GM23338 (cell line): Measurements from ENCODE around the gene SLC29A4. TPM values are rescaled to one million over a fixed set of nuclear protein-coding genes. Genes with fewer than 3 reads are reported as not detected.
"Not testable (repeated sequence)": the region's sequence is repeated elsewhere in the genome, so short reads cannot be mapped to it uniquely, and the experiment has no call there.

Experiments
- ATAC-seq: fragments of 200-7000 bp; cut with Tn5 transposase; 3 replicates; pipeline ENCODE4 v1.9.1; 2020
- DNase-seq: peaks from one replicate; pipeline ENCODE4 v3.0.0-alpha.2; 2015; ENCODE audit warnings: low spot score
- H2AFZ ChIP-seq: fragments of 200-600 bp; sonication (generic); 2 replicates; pipeline ENCODE4 v1.8.0; 2016; ENCODE audit warnings: antibody characterized with exemption, mild to moderate bottlenecking, moderate library complexity
- H3F3A ChIP-seq: fragments of 200-600 bp; sonication (generic); replicated peaks from 2 replicates; pipeline ENCODE4 v1.8.0; 2017; ENCODE audit warnings: antibody characterized with exemption, mixed run types, low read depth
- H3K27ac ChIP-seq: fragments of 200-600 bp; sonication (generic); 2 replicates; pipeline ENCODE4 v1.6.1; 2016; ENCODE audit warnings: low read depth
- H3K27me3 ChIP-seq: fragments of 200-600 bp; sonication (generic); 2 replicates; pipeline ENCODE4 v1.8.0; 2016; ENCODE audit warnings: mild to moderate bottlenecking, mixed run types, moderate library complexity; ENCODE audit not compliant: insufficient read depth
- H3K36me3 ChIP-seq: fragments of 200-600 bp; sonication (generic); 2 replicates; pipeline ENCODE4 v1.8.0; 2016; ENCODE audit warnings: mild to moderate bottlenecking; ENCODE audit not compliant: insufficient read depth
- H3K4me1 ChIP-seq: fragments of 200-600 bp; sonication (generic); 2 replicates; pipeline ENCODE4 v1.8.0; 2016; ENCODE audit warnings: mild to moderate bottlenecking, moderate library complexity; ENCODE audit not compliant: insufficient read depth
- H3K4me2 ChIP-seq: fragments of 200-600 bp; sonication (generic); 2 replicates; pipeline ENCODE4 v1.7.1; 2017; ENCODE audit warnings: mixed run types
- H3K4me3 ChIP-seq: fragments of 200-600 bp; sonication (generic); 2 replicates; pipeline ENCODE4 v1.6.1; 2016; ENCODE audit warnings: mixed run types
- H3K79me2 ChIP-seq: fragments of 200-600 bp; sonication (generic); replicated peaks from 2 replicates; pipeline ENCODE4 v1.8.0; 2017; ENCODE audit warnings: mild to moderate bottlenecking; ENCODE audit not compliant: insufficient read depth
- H3K9me2 ChIP-seq: fragments of 200-600 bp; sonication (generic); 2 replicates; pipeline ENCODE4 v1.8.0; 2017; ENCODE audit not compliant: insufficient read depth
- H4K20me1 ChIP-seq: fragments of 200-600 bp; sonication (generic); replicated peaks from 2 replicates; pipeline ENCODE4 v1.8.0; 2017; ENCODE audit warnings: mild to moderate bottlenecking; ENCODE audit not compliant: insufficient read depth
- H3K27ac Mint-ChIP-seq: 2 replicates; pipeline ENCODE4 v1.8.0; 2020; ENCODE audit warnings: inconsistent platforms, mild to moderate bottlenecking, moderate library complexity, mixed read lengths
- H3K27me3 Mint-ChIP-seq: 3 replicates; pipeline ENCODE4 v1.8.0; 2022; ENCODE audit warnings: low read depth, mild to moderate bottlenecking, moderate library complexity, mixed read lengths, inconsistent platforms; ENCODE audit not compliant: insufficient read depth, poor library complexity
- H3K36me3 Mint-ChIP-seq: 3 replicates; pipeline ENCODE4 v1.8.0; 2021; ENCODE audit warnings: low read depth, mild to moderate bottlenecking, inconsistent platforms, moderate library complexity, mixed read lengths
- H3K4me1 Mint-ChIP-seq: 3 replicates; pipeline ENCODE4 v1.8.0; 2020; ENCODE audit warnings: mild to moderate bottlenecking, inconsistent platforms, mixed read lengths
- H3K4me3 Mint-ChIP-seq: 3 replicates; pipeline ENCODE4 v1.8.0; 2021; ENCODE audit warnings: moderate library complexity, mild to moderate bottlenecking, inconsistent platforms, mixed read lengths
- H3K9me3 Mint-ChIP-seq: 3 replicates; pipeline ENCODE4 v1.8.0; 2020; ENCODE audit warnings: moderate library complexity, mild to moderate bottlenecking, inconsistent platforms, mixed read lengths
- CREB1 ChIP-seq: fragments of 250-450 bp; sonication (Bioruptor Pico); IDR thresholded peaks from 2 replicates; pipeline ENCODE4 v1.5.0; 2020; ENCODE audit warnings: low read depth, mild to moderate bottlenecking, moderate library complexity
- EZH2 ChIP-seq: fragments of 200-600 bp; sonication (generic); IDR thresholded peaks from one replicate; pipeline ENCODE4 v1.8.0; 2017; ENCODE audit warnings: antibody characterized with exemption, mild to moderate bottlenecking, low read depth; ENCODE audit not compliant: unreplicated experiment
- EZH2phosphoT487 ChIP-seq: fragments of 200-600 bp; sonication (generic); IDR thresholded peaks from one replicate; pipeline ENCODE4 v1.8.1; 2018; ENCODE audit warnings: antibody characterized with exemption; ENCODE audit not compliant: unreplicated experiment
- NANOG ChIP-seq: IDR thresholded peaks from 2 replicates; pipeline ENCODE4 v1.6.1; 2016; ENCODE audit warnings: antibody characterized with exemption, borderline replicate concordance
- ZNF114 ChIP-seq: fragments of 250-450 bp; sonication (Bioruptor Pico); IDR thresholded peaks from 2 replicates; pipeline ENCODE4 v1.5.0; 2020; ENCODE audit warnings: mild to moderate bottlenecking, moderate library complexity
- ZNF331 ChIP-seq: fragments of 250-450 bp; sonication (Bioruptor Pico); IDR thresholded peaks from 2 replicates; pipeline ENCODE4 v1.5.0; 2020; ENCODE audit warnings: low read depth, mild to moderate bottlenecking, moderate library complexity
- polyA plus RNA-seq: library from polyadenylated mRNA; unstranded; fragments of >200 nt; fragmentation: Nextera tagmentation; extraction: Ambion mirVana; gene quantifications from 2 replicates; pipeline ENCODE4 v1.2.1, GENCODE V29; 2016
- total RNA-seq: library from RNA; depleted of rRNA; stranded (reverse); fragments of >200 nt; shearing (Covaris generic); gene quantifications from 2 replicates; pipeline ENCODE4 v1.2.3, GENCODE V29; 2014
- TF ChIP-seq, protein P1 (sequence below): IDR thresholded peaks from one replicate; pipeline ENCODE4 v1.6.1; 2018; ENCODE audit warnings: antibody characterized with exemption; ENCODE audit not compliant: unreplicated experiment
- TF ChIP-seq, protein P2 (sequence below): IDR thresholded peaks from 2 replicates; pipeline ENCODE4 v1.6.1; 2016; ENCODE audit warnings: antibody characterized with exemption

Gene SLC29A4
- total and polyA plus RNA-seq, 2 experiments from 2014 or later = 4.8 to 8.1 TPM

DNA sequence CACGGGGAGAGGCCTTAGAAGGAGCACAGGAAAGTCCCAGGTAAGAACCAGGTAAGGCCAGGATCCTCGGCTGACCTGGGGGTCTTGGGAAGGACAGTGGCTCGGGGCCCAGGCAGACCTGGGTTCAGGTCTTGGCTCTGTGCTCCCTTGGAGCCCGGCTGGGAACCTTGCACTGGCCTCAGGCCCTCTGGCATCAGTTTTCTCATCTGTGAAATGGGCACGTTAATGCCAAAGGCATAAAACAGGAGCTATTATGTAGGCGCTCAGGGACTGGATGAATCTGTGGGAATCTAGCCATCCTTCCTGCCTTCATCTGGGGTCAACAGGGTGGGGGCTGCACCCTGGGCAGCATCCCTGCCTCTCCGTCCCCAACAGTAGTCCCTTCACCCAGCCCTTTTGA is 8.3 kb upstream of the SLC29A4 start (continued):
- TF ChIP-seq, protein P1, sequence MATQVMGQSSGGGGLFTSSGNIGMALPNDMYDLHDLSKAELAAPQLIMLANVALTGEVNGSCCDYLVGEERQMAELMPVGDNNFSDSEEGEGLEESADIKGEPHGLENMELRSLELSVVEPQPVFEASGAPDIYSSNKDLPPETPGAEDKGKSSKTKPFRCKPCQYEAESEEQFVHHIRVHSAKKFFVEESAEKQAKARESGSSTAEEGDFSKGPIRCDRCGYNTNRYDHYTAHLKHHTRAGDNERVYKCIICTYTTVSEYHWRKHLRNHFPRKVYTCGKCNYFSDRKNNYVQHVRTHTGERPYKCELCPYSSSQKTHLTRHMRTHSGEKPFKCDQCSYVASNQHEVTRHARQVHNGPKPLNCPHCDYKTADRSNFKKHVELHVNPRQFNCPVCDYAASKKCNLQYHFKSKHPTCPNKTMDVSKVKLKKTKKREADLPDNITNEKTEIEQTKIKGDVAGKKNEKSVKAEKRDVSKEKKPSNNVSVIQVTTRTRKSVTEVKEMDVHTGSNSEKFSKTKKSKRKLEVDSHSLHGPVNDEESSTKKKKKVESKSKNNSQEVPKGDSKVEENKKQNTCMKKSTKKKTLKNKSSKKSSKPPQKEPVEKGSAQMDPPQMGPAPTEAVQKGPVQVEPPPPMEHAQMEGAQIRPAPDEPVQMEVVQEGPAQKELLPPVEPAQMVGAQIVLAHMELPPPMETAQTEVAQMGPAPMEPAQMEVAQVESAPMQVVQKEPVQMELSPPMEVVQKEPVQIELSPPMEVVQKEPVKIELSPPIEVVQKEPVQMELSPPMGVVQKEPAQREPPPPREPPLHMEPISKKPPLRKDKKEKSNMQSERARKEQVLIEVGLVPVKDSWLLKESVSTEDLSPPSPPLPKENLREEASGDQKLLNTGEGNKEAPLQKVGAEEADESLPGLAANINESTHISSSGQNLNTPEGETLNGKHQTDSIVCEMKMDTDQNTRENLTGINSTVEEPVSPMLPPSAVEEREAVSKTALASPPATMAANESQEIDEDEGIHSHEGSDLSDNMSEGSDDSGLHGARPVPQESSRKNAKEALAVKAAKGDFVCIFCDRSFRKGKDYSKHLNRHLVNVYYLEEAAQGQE = no peak
- TF ChIP-seq NANOG (no peak), EZH2phosphoT487 (no peak), ZNF331 (CRISPR knock-in tag) (no peak), EZH2 (no peak), CREB1 (CRISPR knock-in tag) (no peak), ZNF114 (CRISPR knock-in tag) (no peak)
- TF ChIP-seq, protein P2, sequence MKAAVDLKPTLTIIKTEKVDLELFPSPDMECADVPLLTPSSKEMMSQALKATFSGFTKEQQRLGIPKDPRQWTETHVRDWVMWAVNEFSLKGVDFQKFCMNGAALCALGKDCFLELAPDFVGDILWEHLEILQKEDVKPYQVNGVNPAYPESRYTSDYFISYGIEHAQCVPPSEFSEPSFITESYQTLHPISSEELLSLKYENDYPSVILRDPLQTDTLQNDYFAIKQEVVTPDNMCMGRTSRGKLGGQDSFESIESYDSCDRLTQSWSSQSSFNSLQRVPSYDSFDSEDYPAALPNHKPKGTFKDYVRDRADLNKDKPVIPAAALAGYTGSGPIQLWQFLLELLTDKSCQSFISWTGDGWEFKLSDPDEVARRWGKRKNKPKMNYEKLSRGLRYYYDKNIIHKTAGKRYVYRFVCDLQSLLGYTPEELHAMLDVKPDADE = no peak

DNA sequence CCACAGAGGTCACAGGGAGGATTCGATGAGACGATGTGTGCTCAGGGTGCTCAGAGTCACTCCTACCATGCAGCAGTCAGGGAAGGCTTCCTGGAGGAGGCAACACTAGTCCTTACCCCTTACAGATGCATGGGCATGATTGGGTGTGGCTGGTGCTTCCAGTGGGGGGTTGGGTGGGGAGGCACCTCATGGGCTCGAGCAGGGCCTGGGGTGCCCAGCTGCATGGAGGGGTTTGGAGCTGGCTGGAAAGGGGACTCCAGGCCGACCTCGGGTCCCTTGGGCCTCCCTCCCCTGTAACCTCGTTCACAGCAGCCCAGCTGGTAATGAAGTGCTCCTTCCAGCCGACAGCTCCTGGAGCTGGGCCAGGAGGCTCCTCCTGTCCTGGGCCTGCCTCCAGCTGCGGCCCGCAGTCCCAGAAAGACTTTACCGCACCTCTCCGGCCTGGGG is 7.7 kb upstream of the SLC29A4 start:
- H3K4me1 Mint-ChIP-seq, H3K27me3 ChIP-seq, H3K4me1 ChIP-seq, H3K4me2 ChIP-seq, H3K79me2 ChIP-seq, H3K9me2 ChIP-seq, H4K20me1 ChIP-seq, H3K36me3 ChIP-seq, H3K27ac Mint-ChIP-seq, ATAC-seq, H3K27ac ChIP-seq, H3F3A ChIP-seq, H3K4me3 Mint-ChIP-seq, H3K9me3 Mint-ChIP-seq, H2AFZ ChIP-seq, H3K4me3 ChIP-seq, H3K27me3 Mint-ChIP-seq, H3K36me3 Mint-ChIP-seq, DNase-seq: not testable (repeated sequence)

DNA sequence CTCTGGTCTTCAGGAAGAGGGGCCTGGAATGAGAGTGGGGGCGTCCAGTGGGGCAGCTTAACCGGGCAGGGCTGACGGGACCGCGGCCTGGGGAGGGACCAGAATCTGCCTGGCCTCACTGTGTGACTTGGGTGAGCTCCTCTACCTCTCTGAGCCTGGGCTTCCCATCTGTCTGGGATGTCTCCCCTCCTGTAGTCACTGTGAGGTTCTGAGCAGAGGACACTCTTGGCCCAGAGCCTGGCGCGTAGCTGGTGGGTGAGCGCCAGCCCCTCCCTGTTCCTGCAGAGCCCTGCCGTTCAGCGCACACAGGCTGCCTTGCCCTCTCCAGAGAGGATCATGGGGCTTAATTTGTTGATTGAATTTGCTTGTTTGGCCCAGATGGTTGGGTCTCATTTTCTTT is 7.2 kb upstream of the SLC29A4 start:
- H3K27me3 Mint-ChIP-seq, H3K4me1 Mint-ChIP-seq, H3K4me1 ChIP-seq, H3K4me3 ChIP-seq, H3K4me3 Mint-ChIP-seq, DNase-seq, H2AFZ ChIP-seq, H3K36me3 Mint-ChIP-seq, H3K36me3 ChIP-seq, H4K20me1 ChIP-seq, H3F3A ChIP-seq, H3K9me3 Mint-ChIP-seq, H3K79me2 ChIP-seq, H3K27ac Mint-ChIP-seq, H3K4me2 ChIP-seq, H3K27ac ChIP-seq, H3K9me2 ChIP-seq, H3K27me3 ChIP-seq, ATAC-seq: not testable (repeated sequence)

DNA sequence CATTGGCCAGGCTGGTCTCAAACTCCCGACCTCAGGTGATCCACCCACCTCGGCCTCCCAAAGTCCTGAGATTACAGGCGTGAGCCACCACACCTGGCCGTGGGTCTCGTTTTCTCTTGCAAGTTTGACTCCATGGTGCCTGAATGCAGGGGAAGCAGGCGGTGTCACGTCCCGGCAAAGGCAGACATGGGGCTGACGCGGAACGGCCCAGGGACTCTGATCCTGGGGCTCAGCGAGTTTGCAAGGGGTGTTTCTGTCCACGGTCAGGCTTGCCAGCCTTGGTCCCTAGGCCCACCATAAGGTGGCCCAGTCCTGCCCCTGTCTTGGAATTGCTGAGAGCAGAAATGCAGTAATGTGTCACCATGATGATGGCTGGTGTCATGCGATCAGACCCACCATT is 6.6 kb upstream of the SLC29A4 start:
- not testable (repeated sequence) for H3K27ac ChIP-seq, H3K9me3 Mint-ChIP-seq, H3K27me3 ChIP-seq, H4K20me1 ChIP-seq, H3K4me3 Mint-ChIP-seq, H3K27me3 Mint-ChIP-seq, ATAC-seq, H3K4me2 ChIP-seq, H3K79me2 ChIP-seq, H3F3A ChIP-seq, H3K4me1 ChIP-seq, H3K4me1 Mint-ChIP-seq, H3K9me2 ChIP-seq, H3K36me3 ChIP-seq, H2AFZ ChIP-seq, H3K27ac Mint-ChIP-seq, H3K36me3 Mint-ChIP-seq, DNase-seq, H3K4me3 ChIP-seq
